ENCODE measurements around the gene CCR3. TPM values are rescaled to one million over a fixed set of nuclear protein-coding genes. Genes with fewer than 3 reads are reported as not detected.

CCR3 gene
- total RNA-seq, 1 donor from 2014 or later, result not detected

- Mint-ChIP-seq H3K4me1 (no peaks in the 10 kb centered on the region), H3K4me3 (no peak overlapping the region), H3K9me3 (peaks cover 10% of the 10 kb centered on the region), H3K27me3 (ENCODE audit: insufficient read depth, low read depth) (peaks cover 2% of the 10 kb centered on the region), H3K27ac (no peak overlapping the region), H3K36me3 (no peaks in the 10 kb centered on the region)
- H3K4me2 ChIP-seq, result no peak overlapping the region
- no peaks in the 10 kb centered on the region for H3K9me3 ChIP-seq (ENCODE audit: low read depth)
- no peaks in the 10 kb centered on the region for H3K36me3 ChIP-seq
- no peak for DNase-seq (ENCODE audit: low spot score)
- H3K27ac ChIP-seq, result no peak overlapping the region
- no peak overlapping the region for H3K4me3 ChIP-seq
- H3F3A ChIP-seq (ENCODE audit: low read depth), result no peaks in the 10 kb centered on the region
- TF ChIP-seq CTCF (IDR thresholded peaks at IDR 0.05) (no peak), EZH2phosphoT487 (IDR thresholded peaks at IDR 0.05) (no peak), EZH2 (IDR thresholded peaks at IDR 0.05) (no peak)
- H3K27me3 ChIP-seq, result no peaks in the 10 kb centered on the region
- H3K79me2 ChIP-seq (ENCODE audit: low read depth), result no peaks in the 10 kb centered on the region
- no peak overlapping the region for H2AFZ ChIP-seq (replicated peaks)
- H4K20me1 ChIP-seq (ENCODE audit: low read depth), result no peaks in the 10 kb centered on the region
- H3K4me1 ChIP-seq, result no peaks in the 10 kb centered on the region
- H3K9ac ChIP-seq, result no peak overlapping the region
Measured at GRCh38 chr3:46222435-46223161, 19.7 kb upstream of the CCR3 start.

GRCh38 chr3:46228260-46229242, 13.7 kb upstream of the CCR3 start:
- no peak for DNase-seq (ENCODE audit: low spot score)
- no peak overlapping the region for H3K4me3 ChIP-seq
- TF ChIP-seq CTCF (IDR thresholded peaks at IDR 0.05) (no peak), EZH2 (IDR thresholded peaks at IDR 0.05) (no peak), EZH2phosphoT487 (IDR thresholded peaks at IDR 0.05) (no peak)
- Mint-ChIP-seq H3K4me3 (no peak overlapping the region), H3K27ac (no peak overlapping the region), H3K9me3 (peaks cover 5% of the 10 kb centered on the region), H3K36me3 (no peaks in the 10 kb centered on the region), H3K4me1 (no peaks in the 10 kb centered on the region), H3K27me3 (ENCODE audit: insufficient read depth, low read depth) (peaks cover 9% of the 10 kb centered on the region)
- H2AFZ ChIP-seq (replicated peaks), result no peak overlapping the region
- no peaks in the 10 kb centered on the region for H3K36me3 ChIP-seq
- H3K4me1 ChIP-seq, result no peaks in the 10 kb centered on the region
- H3K27ac ChIP-seq, result no peak overlapping the region
- H4K20me1 ChIP-seq (ENCODE audit: low read depth), result no peaks in the 10 kb centered on the region
- no peaks in the 10 kb centered on the region for H3K9me3 ChIP-seq (ENCODE audit: low read depth)
- no peaks in the 10 kb centered on the region for H3F3A ChIP-seq (ENCODE audit: low read depth)
- no peak overlapping the region for H3K4me2 ChIP-seq
- no peaks in the 10 kb centered on the region for H3K79me2 ChIP-seq (ENCODE audit: low read depth)
- no peak overlapping the region for H3K9ac ChIP-seq
- no peaks in the 10 kb centered on the region for H3K27me3 ChIP-seq

GRCh38 chr3:46231323-46231722, 10.9 kb upstream of the CCR3 start:
- Mint-ChIP-seq H3K4me1 (no peaks in the 10 kb centered on the region), H3K4me3 (no peak overlapping the region), H3K36me3 (no peaks in the 10 kb centered on the region), H3K9me3 (peaks cover 3% of the 10 kb centered on the region), H3K27ac (no peak overlapping the region), H3K27me3 (ENCODE audit: insufficient read depth, low read depth) (peaks cover 9% of the 10 kb centered on the region)
- Histone ChIP-seq H3F3A (ENCODE audit: low read depth) (no peaks in the 10 kb centered on the region), H3K27me3 (no peaks in the 10 kb centered on the region), H3K4me3 (no peak overlapping the region), H3K9me3 (ENCODE audit: low read depth) (no peaks in the 10 kb centered on the region), H3K36me3 (no peaks in the 10 kb centered on the region), H3K4me2 (no peak overlapping the region), H3K27ac (no peak overlapping the region), H3K9ac (no peak overlapping the region), H4K20me1 (ENCODE audit: low read depth) (no peaks in the 10 kb centered on the region), H3K4me1 (no peaks in the 10 kb centered on the region), H2AFZ (replicated peaks) (no peak overlapping the region), H3K79me2 (ENCODE audit: low read depth) (no peaks in the 10 kb centered on the region)
- TF ChIP-seq EZH2 (IDR thresholded peaks at IDR 0.05) (no peak), EZH2phosphoT487 (IDR thresholded peaks at IDR 0.05) (no peak), CTCF (IDR thresholded peaks at IDR 0.05) (no peak)
- DNase-seq (ENCODE audit: low spot score), result no peak

Measured in neural progenitor cell (in vitro differentiated cells).